Gastrocnemius medialis (tissue), 4 donors: ENCODE measurements around the gene MLYCD.

Source experiments
- POLR2A ChIP-seq, 2 donors: fragments of 450-650 bp; IDR thresholded peaks; one replicate each; pipeline ENCODE4 v1.6.1; 2017; ENCODE audit warnings: antibody characterized with exemption in 2 of 2, mild to moderate bottlenecking in 2 of 2, moderate library complexity in 2 of 2
- TF ChIP-seq, protein P1 (sequence below), 5 experiments: fragments of 450-650 bp in 3 of 5; fragments of 200-600 bp in 2 of 5; sonication (generic) in 2 of 5; IDR thresholded peaks in 4 of 5; conservative IDR thresholded peaks in 1 of 5; 1 replicate in 4 of 5; 2 replicates in 1 of 5; pipeline ENCODE4 v1.5.1; 2016 to 2019; ENCODE audit warnings: antibody characterized with exemption in 5 of 5, mild to moderate bottlenecking in 3 of 5, moderate library complexity in 3 of 5

DNA sequence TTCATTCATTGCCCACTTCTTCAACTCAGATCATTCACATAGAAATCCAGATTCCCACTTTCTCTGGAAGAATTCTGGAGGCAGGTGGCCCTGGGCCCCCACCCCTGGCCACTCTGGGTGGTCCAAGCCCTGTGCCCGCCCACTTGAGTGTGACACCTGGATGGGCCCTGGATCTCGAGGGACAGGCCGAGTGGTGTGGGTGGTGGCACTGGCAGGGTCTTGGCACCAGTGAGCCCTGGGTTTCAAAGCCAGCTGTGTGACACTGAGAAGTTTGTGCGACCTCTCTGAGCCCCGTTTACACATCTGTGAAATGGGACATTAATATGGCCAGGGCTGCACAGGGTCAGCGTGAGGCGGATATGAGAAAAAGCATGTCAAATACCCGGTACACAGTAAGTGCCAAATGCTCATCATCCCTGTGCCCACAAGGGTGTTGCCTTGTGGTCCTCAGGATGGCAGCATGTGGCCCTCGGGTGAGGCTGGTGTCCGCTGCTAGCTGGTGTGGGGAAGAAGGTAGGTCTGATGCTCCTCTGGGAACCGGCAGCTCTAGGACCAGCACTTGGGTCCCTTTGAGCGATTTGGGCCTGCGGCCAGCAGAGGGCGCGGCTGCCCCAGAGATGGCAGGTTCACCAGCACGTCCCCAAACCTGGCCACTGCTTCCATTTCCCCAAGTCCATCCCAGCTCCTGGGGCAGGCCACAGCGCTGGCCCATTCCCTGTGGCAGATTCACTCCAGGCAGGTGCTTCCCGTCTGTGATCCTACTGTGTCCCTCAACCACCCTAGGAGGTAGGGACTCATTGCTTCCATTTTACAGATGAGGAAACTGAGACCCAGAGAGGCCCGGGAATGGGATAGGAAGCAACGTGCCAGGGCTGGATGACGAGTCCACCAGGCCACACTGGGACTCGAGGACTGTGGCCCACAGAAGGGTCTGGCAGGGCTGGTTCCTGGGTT, 57.7 kb downstream of the MLYCD start:
- no peak for TF ChIP-seq POLR2A (IDR thresholded peaks at IDR 0.05)
- TF ChIP-seq, protein P1, sequence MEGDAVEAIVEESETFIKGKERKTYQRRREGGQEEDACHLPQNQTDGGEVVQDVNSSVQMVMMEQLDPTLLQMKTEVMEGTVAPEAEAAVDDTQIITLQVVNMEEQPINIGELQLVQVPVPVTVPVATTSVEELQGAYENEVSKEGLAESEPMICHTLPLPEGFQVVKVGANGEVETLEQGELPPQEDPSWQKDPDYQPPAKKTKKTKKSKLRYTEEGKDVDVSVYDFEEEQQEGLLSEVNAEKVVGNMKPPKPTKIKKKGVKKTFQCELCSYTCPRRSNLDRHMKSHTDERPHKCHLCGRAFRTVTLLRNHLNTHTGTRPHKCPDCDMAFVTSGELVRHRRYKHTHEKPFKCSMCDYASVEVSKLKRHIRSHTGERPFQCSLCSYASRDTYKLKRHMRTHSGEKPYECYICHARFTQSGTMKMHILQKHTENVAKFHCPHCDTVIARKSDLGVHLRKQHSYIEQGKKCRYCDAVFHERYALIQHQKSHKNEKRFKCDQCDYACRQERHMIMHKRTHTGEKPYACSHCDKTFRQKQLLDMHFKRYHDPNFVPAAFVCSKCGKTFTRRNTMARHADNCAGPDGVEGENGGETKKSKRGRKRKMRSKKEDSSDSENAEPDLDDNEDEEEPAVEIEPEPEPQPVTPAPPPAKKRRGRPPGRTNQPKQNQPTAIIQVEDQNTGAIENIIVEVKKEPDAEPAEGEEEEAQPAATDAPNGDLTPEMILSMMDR (IDR thresholded peaks at IDR 0.05 in 4 of 5, conservative IDR thresholded peaks at IDR 0.05 in 1 of 5), result peak; percentile 30 to 74 (median 71)
